H1 (cell line): ENCODE measurements around the gene RIPOR3. TPM values are rescaled to one million over a fixed set of nuclear protein-coding genes. Genes with fewer than 3 reads are reported as not detected.

Source experiments
- CTCF ChIA-PET: fragments of 300-600 bp; sonication (Branson Sonifier 250); formaldehyde crosslinking; loops from one replicate; lab custom pipeline; 2021; ENCODE audit not compliant: partially characterized antibody; lab: Charles Lee
- POLR2A ChIA-PET: fragments of 300-600 bp; sonication (Branson Sonifier 250); formaldehyde crosslinking; loops from one replicate; lab custom pipeline; 2021; ENCODE audit warnings: inconsistent platforms; ENCODE audit not compliant: partially characterized antibody; lab: Charles Lee
- DNase-seq, 2 experiments: peaks; one replicate each; pipeline versions ENCODE4 v3.0.0 to v3.0.0-alpha.2; 2010 to 2022; ENCODE audit warnings: low spot score in 2 of 2, low read depth in 1 of 2, mixed read lengths in 1 of 2
- FAIRE-seq: peaks from 2 replicates; lab custom pipeline; 2011; peaks lifted over from hg19 to GRCh38; lab: Jason Lieb, UNC
- H2AFZ ChIP-seq: 2 replicates; pipeline ENCODE4 v1.8.1; 2012; ENCODE audit warnings: low read length, inconsistent platforms
- H2AK5ac ChIP-seq: 2 replicates; pipeline ENCODE4 v1.6.1; 2013; ENCODE audit warnings: low read depth, low read length
- H2BK120ac ChIP-seq: replicated peaks from 2 replicates; pipeline ENCODE3; 2013; ENCODE audit warnings: low read depth, low read length, inconsistent platforms
- H2BK12ac ChIP-seq: 2 replicates; pipeline ENCODE4 v1.6.1; 2013; ENCODE audit warnings: low read depth, low read length
- H2BK15ac ChIP-seq: 2 replicates; pipeline ENCODE4 v1.6.1; 2013; ENCODE audit warnings: low read length
- H2BK20ac ChIP-seq: 2 replicates; pipeline ENCODE4 v1.6.1; 2013; ENCODE audit warnings: low read length
- H2BK5ac ChIP-seq: 2 replicates; pipeline ENCODE4 v1.6.1; 2013; ENCODE audit warnings: low read depth, low read length
- H3K14ac ChIP-seq: 2 replicates; pipeline ENCODE4 v1.6.1; 2013; ENCODE audit warnings: inconsistent platforms; ENCODE audit not compliant: insufficient read length
- H3K18ac ChIP-seq: 2 replicates; pipeline ENCODE4 v1.6.1; 2013; ENCODE audit warnings: low read length; ENCODE audit errors: extremely low read depth
- H3K23ac ChIP-seq: 2 replicates; pipeline ENCODE4 v1.6.1; 2013; ENCODE audit warnings: inconsistent platforms; ENCODE audit not compliant: insufficient read length
- H3K23me2 ChIP-seq: 2 replicates; pipeline ENCODE4 v1.6.1; 2013; ENCODE audit warnings: low read depth, low read length
- H3K27ac ChIP-seq: 2 replicates; pipeline ENCODE4 v1.6.1; 2011; ENCODE audit warnings: low read depth, low read length, inconsistent platforms
- H3K27me3 ChIP-seq, 4 experiments: replicated peaks in 1 of 4; 1 replicate in 1 of 4; 2 replicates in 3 of 4; pipeline versions ENCODE4 v1.6.1 to v1.8.1; 2011 to 2013; ENCODE audit warnings: low read length in 3 of 4, mild to moderate bottlenecking in 3 of 4, inconsistent platforms in 2 of 4, mixed read lengths in 2 of 4, moderate library complexity in 1 of 4; ENCODE audit not compliant: control insufficient read depth in 3 of 4, insufficient read depth in 3 of 4; ENCODE audit errors: extremely low read depth in 1 of 4
- H3K36me3 ChIP-seq, 4 experiments: 2 replicates each; pipeline versions ENCODE4 v1.6.1 to v1.8.1; 2011 to 2013; ENCODE audit warnings: mild to moderate bottlenecking in 4 of 4, low read length in 3 of 4, moderate library complexity in 2 of 4, control low read depth in 1 of 4, inconsistent platforms in 1 of 4; ENCODE audit not compliant: insufficient read depth in 4 of 4, control insufficient read depth in 2 of 4
- H3K4ac ChIP-seq: replicated peaks from 2 replicates; pipeline ENCODE3; 2013; ENCODE audit warnings: low read length, low read depth, mixed read lengths, inconsistent platforms; ENCODE audit not compliant: insufficient read length
- H3K4me1 ChIP-seq, 4 experiments: replicated peaks in 1 of 4; 1 replicate in 1 of 4; 2 replicates in 3 of 4; pipeline versions ENCODE4 v1.6.1 to v1.8.1; 2011 to 2013; ENCODE audit warnings: low read length in 3 of 4, inconsistent platforms in 2 of 4, mixed read lengths in 1 of 4; ENCODE audit not compliant: insufficient read depth in 4 of 4, control insufficient read depth in 3 of 4
- H3K4me2 ChIP-seq, 2 experiments: 2 replicates each; pipeline versions ENCODE4 v1.6.1 to v1.8.1; 2011 to 2013; ENCODE audit warnings: low read depth in 2 of 2, low read length in 2 of 2, control low read depth in 1 of 2, inconsistent platforms in 1 of 2, mild to moderate bottlenecking in 1 of 2; ENCODE audit not compliant: insufficient read depth in 1 of 2
- H3K4me3 ChIP-seq, 4 experiments: fragments of 200-600, 300-600 bp in 1 of 4; sonication (generic), shearing (Covaris generic), sonication (Bioruptor Twin) in 1 of 4; 2 replicates each; pipeline versions ENCODE4 v1.5.1 to v1.8.1; 2011 to 2016; ENCODE audit warnings: low read length in 4 of 4, low read depth in 3 of 4, control low read depth in 2 of 4, inconsistent platforms in 2 of 4, mild to moderate bottlenecking in 2 of 4, mixed read lengths in 1 of 4, moderate library complexity in 1 of 4; ENCODE audit not compliant: insufficient read depth in 2 of 4; ENCODE audit errors: extremely low read depth in 1 of 4
- H3K56ac ChIP-seq: replicated peaks from 2 replicates; pipeline ENCODE3; 2013; ENCODE audit warnings: low read depth, mild to moderate bottlenecking, mixed read lengths, low read length, inconsistent platforms; ENCODE audit not compliant: insufficient read length
- H3K79me1 ChIP-seq: 2 replicates; pipeline ENCODE4 v1.6.1; 2013; ENCODE audit warnings: low read depth, low read length, control low read depth
- H3K79me2 ChIP-seq, 2 experiments: 2 replicates each; pipeline versions ENCODE4 v1.6.1 to v1.8.1; 2012 to 2013; ENCODE audit warnings: low read length in 2 of 2, mild to moderate bottlenecking in 2 of 2, inconsistent platforms in 1 of 2; ENCODE audit not compliant: insufficient read depth in 2 of 2, control insufficient read depth in 1 of 2
- H3K9ac ChIP-seq, 4 experiments: replicated peaks in 1 of 4; 1 replicate in 1 of 4; 2 replicates in 3 of 4; pipeline versions ENCODE4 v1.6.1 to v1.8.1; 2011 to 2013; ENCODE audit warnings: low read depth in 3 of 4, low read length in 3 of 4, control low read depth in 2 of 4, mild to moderate bottlenecking in 2 of 4, moderate library complexity in 2 of 4, inconsistent platforms in 1 of 4; ENCODE audit errors: extremely low read depth in 1 of 4
- H3K9me3 ChIP-seq, 2 experiments: 2 replicates each; pipeline versions ENCODE4 v1.6.1 to v1.8.1; 2012 to 2013; ENCODE audit warnings: mild to moderate bottlenecking in 2 of 2, moderate library complexity in 2 of 2, control low read depth in 1 of 2, inconsistent platforms in 1 of 2, low read depth in 1 of 2, low read length in 1 of 2, mixed read lengths in 1 of 2; ENCODE audit not compliant: insufficient read depth in 2 of 2
- H4K20me1 ChIP-seq, 2 experiments: replicated peaks in 1 of 2; 2 replicates each; pipeline versions ENCODE3 to v1.8.1; 2011 to 2013; ENCODE audit warnings: inconsistent platforms in 2 of 2, low read length in 2 of 2, mild to moderate bottlenecking in 1 of 2; ENCODE audit not compliant: insufficient read depth in 2 of 2, control insufficient read depth in 1 of 2
- H4K5ac ChIP-seq: 2 replicates; pipeline ENCODE4 v1.6.1; 2013; ENCODE audit warnings: low read length, low read depth, mixed read lengths, inconsistent platforms; ENCODE audit not compliant: insufficient read length
- H4K8ac ChIP-seq: 2 replicates; pipeline ENCODE4 v1.8.0; 2013; ENCODE audit warnings: mild to moderate bottlenecking, moderate library complexity, low read length, inconsistent platforms; ENCODE audit not compliant: insufficient read depth; ENCODE audit errors: extremely low read depth
- H4K91ac ChIP-seq: replicated peaks from 2 replicates; pipeline ENCODE3; 2013; ENCODE audit warnings: low read length, mixed read lengths, inconsistent platforms; ENCODE audit not compliant: insufficient read length
- CHD1 ChIP-seq: IDR thresholded peaks from 2 replicates; pipeline ENCODE4 v1.6.1; 2012; ENCODE audit warnings: low read depth, low read length, improper control_type of control experiment
- EP300 ChIP-seq, 2 experiments: IDR thresholded peaks; 1 replicate in 1 of 2; 2 replicates in 1 of 2; pipeline ENCODE4 v1.6.1; 2011 to 2012; ENCODE audit warnings: low read depth in 2 of 2, low read length in 2 of 2, mild to moderate bottlenecking in 2 of 2, borderline replicate concordance in 1 of 2, inconsistent platforms in 1 of 2, moderate library complexity in 1 of 2
- POLR2A ChIP-seq, 2 experiments: IDR thresholded peaks; 1 replicate in 1 of 2; 2 replicates in 1 of 2; pipeline ENCODE4 v1.6.1; 2011; ENCODE audit warnings: low read depth in 2 of 2, low read length in 2 of 2, mild to moderate bottlenecking in 2 of 2; ENCODE audit errors: control extremely low read depth in 1 of 2
- RFX5 ChIP-seq: IDR thresholded peaks from 2 replicates; pipeline ENCODE4 v1.6.1; 2011; ENCODE audit warnings: low read depth, low read length, improper control_type of control experiment, borderline replicate concordance
- RXRA ChIP-seq: IDR thresholded peaks from 2 replicates; pipeline ENCODE4 v1.6.1; 2011; ENCODE audit warnings: low read depth, mild to moderate bottlenecking, low read length, moderate library complexity; ENCODE audit not compliant: insufficient read depth
- WGBS, 2 experiments: shearing (Covaris generic) in 1 of 2; methylation state at CpG; one replicate each; pipeline versions ENCODE4 v1.1.6 to v1.1.7; 2013 to 2015; ENCODE audit warnings: low lambda C conversion rate in 2 of 2, mixed read lengths in 2 of 2, inconsistent platforms in 1 of 2, low coverage in 1 of 2, missing lambda C conversion rate in 1 of 2; ENCODE audit not compliant: insufficient replicate concordance in 2 of 2, insufficient coverage in 1 of 2, insufficient read length in 1 of 2; ENCODE audit errors: extremely low coverage in 1 of 2, missing lambda C conversion rate in 1 of 2; 5-methylcytosine and 5-hydroxymethylcytosine counted together
- polyA plus RNA-seq, 7 experiments: library from polyadenylated mRNA; depleted of rRNA in 3 of 7; stranded (reverse) in 5 of 7; unstranded in 2 of 7; fragments of >200 nt in 5 of 7; fragments of 200-250 nt in 2 of 7; gene quantifications; 1 replicate in 5 of 7; 2 replicates in 1 of 7; 4 replicates in 1 of 7; pipeline versions ENCODE4 v1.2.1 to v1.2.3, GENCODE V29; 2011 to 2013; ENCODE audit warnings: missing spikeins in 2 of 7, mixed read lengths in 2 of 7
- total RNA-seq: library from RNA; stranded (reverse); fragmentation: NEBNext Ultra II Directional; extraction: Animal tissue kit (Norgen Biotek cat#: 25700); gene quantifications from 2 replicates; pipeline ENCODE4 v1.2.1, GENCODE V29; 2021
- TF ChIP-seq, protein P1 (sequence below): IDR thresholded peaks from 2 replicates; pipeline ENCODE4 v1.6.1; 2011; ENCODE audit warnings: low read length, improper control_type of control experiment

Gene RIPOR3
- total and polyA plus RNA-seq, 2 of the 8 experiments (the other 6 are each of a cell fraction or from before 2014, with no cell fraction given): 3.6 to 4.5 TPM

DNA sequence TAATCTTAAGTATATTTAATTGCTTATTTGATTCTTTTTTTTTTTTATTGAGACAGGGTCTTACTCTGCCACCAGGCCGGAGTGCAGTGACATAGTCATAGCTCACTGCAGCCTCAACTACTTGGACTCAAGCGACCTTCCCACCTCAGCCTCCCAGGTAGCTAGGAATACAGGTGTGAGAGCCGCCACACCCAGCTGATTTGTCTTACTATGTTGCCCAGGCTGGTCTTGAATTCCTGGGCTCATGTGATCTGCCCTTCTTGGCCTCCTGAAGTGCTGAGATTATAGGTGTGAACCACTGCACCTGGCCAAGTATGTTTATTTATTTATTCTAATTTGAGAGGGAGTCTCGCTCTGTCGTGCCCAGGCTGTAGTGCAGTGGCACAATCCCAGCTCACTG lies 142.9 kb downstream of the RIPOR3 start:
- Histone ChIP-seq H3K9ac (no peak overlapping the region), H2AK5ac (no peak overlapping the region), H2BK20ac (no peak overlapping the region), H2AFZ (no peak overlapping the region), H3K4ac (no peak overlapping the region), H2BK15ac (no peak overlapping the region), H4K91ac (no peak overlapping the region), H3K14ac (no peak overlapping the region), H4K8ac (no peak overlapping the region), H2BK120ac (no peak overlapping the region), H3K36me3 (no peaks in the 10 kb centered on the region), H3K27me3 (no peaks in the 10 kb centered on the region), H3K4me2 (no peak overlapping the region), H3K4me3 (no peak overlapping the region), H4K5ac (no peak overlapping the region), H3K79me1 (peaks cover 4% of the 10 kb centered on the region), H3K18ac (no peak overlapping the region), H2BK5ac (no peak overlapping the region), H3K79me2 (peaks cover 5 to 19% of the 10 kb centered on the region in 2 experiments; a peak in 2 of 4 replicates), H3K9me3 (no peaks in the 10 kb centered on the region), H3K4me1 (peaks cover 0 to 3% (median 3%) of the 10 kb centered on the region in 4 experiments; a peak in 2 of 7 replicates), H4K20me1 (peaks cover 2% of the 10 kb centered on the region in 2 experiments), H3K27ac (no peak overlapping the region), H2BK12ac (no peak overlapping the region), H3K23ac (no peak overlapping the region), H3K56ac (no peak overlapping the region), H3K23me2 (peaks cover 2% of the 10 kb centered on the region; the same call in 1 of the 2 replicates)
- 93% methylated on average over 5 of the region's 5 CpGs; no CpG with 5 or more reads in 1 of the 2 experiments for WGBS, 2 experiments
- ChIA-PET CTCF (interaction anchor here (0.7 to 2.1 kb wide), 8 partner anchors 10 to 44 kb away, joined by 3 to 6 read pairs (median 3); no protein-coding TSS in a partner anchor), POLR2A (interaction anchor here (0.8 to 1.0 kb wide), 2 partner anchors 97 to 242 kb away, joined by 3 read pairs; no protein-coding TSS in a partner anchor)
- DNase-seq (no peak), FAIRE-seq (no peak)
- no peak for TF ChIP-seq EP300 (IDR thresholded peaks at IDR 0.05; ENCODE audit: borderline replicate concordance in 1 of 2, low read depth in 2 of 2, low read length in 2 of 2)
- TF ChIP-seq, protein P1, sequence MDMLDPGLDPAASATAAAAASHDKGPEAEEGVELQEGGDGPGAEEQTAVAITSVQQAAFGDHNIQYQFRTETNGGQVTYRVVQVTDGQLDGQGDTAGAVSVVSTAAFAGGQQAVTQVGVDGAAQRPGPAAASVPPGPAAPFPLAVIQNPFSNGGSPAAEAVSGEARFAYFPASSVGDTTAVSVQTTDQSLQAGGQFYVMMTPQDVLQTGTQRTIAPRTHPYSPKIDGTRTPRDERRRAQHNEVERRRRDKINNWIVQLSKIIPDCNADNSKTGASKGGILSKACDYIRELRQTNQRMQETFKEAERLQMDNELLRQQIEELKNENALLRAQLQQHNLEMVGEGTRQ: no peak
- no peak for TF ChIP-seq POLR2A (IDR thresholded peaks at IDR 0.05; ENCODE audit: control extremely low read depth in 1 of 2, low read depth in 2 of 2, low read length in 2 of 2)
- TF ChIP-seq RFX5: no peak
- TF ChIP-seq RXRA: no peak
- TF ChIP-seq CHD1: no peak
